Lower lobe of right lung (tissue), 2 donors: ENCODE measurements around the gene ZEB2. TPM values are rescaled to one million over a fixed set of nuclear protein-coding genes. Genes with fewer than 3 reads are reported as not detected.

Experiments used
- ATAC-seq, 2 donors: fragments of 200-7000 bp; cut with Tn5 transposase; one replicate each; pipeline ENCODE4 v1.9.1; 2020 to 2022; ENCODE audit warnings: mild to moderate bottlenecking in 2 of 2, moderate library complexity in 2 of 2
- DNase-seq: peaks from one replicate; pipeline ENCODE4 v3.0.0-alpha.2; 2020
- H3K27ac ChIP-seq: fragments of 200-600 bp; one replicate; pipeline ENCODE4 v1.8.0; 2022
- H3K27me3 ChIP-seq: fragments of 200-600 bp; one replicate; pipeline ENCODE4 v1.8.0; 2022; ENCODE audit warnings: low read depth
- H3K36me3 ChIP-seq: fragments of 200-600 bp; one replicate; pipeline ENCODE4 v1.8.0; 2022; ENCODE audit warnings: mild to moderate bottlenecking
- H3K4me1 ChIP-seq: fragments of 200-600 bp; one replicate; pipeline ENCODE4 v1.8.0; 2022
- H3K4me3 ChIP-seq: fragments of 200-600 bp; one replicate; pipeline ENCODE4 v1.8.0; 2022; ENCODE audit warnings: mild to moderate bottlenecking
- H3K9me3 ChIP-seq: fragments of 200-600 bp; one replicate; pipeline ENCODE4 v1.8.0; 2022
- CTCF ChIP-seq: fragments of 200-600 bp; IDR thresholded peaks from one replicate; pipeline ENCODE4 v1.8.0; 2022; ENCODE audit warnings: antibody characterized with exemption, mild to moderate bottlenecking
- intact Hi-C: fragments of 100-400 bp; cut with DNase I; formaldehyde crosslinking; loops from one replicate; pipeline ENCODE4 v1.11.0; 2022
- total RNA-seq: library from RNA; stranded (reverse); fragmentation: NEBNext Ultra II Directional; extraction: Animal tissue kit (Norgen Biotek cat#: 25700); gene quantifications from one replicate; pipeline ENCODE4 v1.2.1, GENCODE V29; 2021
- donor health status: DM: no; HTN: yes; CAD: no; lungs with severe emphysema.

Gene ZEB2
- total RNA-seq, 1 donor from 2014 or later, result 220 TPM

GRCh38 chr2:144389930-144390311, 130.0 kb downstream of the ZEB2 start:
- peak in 1 of 2 donors; percentile 29 for ATAC-seq
- Histone ChIP-seq H3K4me1 (peaks cover 9% of the 10 kb centered on the region), H3K36me3 (peaks cover 67% of the 10 kb centered on the region), H3K9me3 (no peaks in the 10 kb centered on the region), H3K27ac (no peak overlapping the region), H3K4me3 (peak overlapping the region; percentile 49), H3K27me3 (no peaks in the 10 kb centered on the region)
- no peak for TF ChIP-seq CTCF
- no peak for DNase-seq
- intact Hi-C loops, result no loop called here

DNA sequence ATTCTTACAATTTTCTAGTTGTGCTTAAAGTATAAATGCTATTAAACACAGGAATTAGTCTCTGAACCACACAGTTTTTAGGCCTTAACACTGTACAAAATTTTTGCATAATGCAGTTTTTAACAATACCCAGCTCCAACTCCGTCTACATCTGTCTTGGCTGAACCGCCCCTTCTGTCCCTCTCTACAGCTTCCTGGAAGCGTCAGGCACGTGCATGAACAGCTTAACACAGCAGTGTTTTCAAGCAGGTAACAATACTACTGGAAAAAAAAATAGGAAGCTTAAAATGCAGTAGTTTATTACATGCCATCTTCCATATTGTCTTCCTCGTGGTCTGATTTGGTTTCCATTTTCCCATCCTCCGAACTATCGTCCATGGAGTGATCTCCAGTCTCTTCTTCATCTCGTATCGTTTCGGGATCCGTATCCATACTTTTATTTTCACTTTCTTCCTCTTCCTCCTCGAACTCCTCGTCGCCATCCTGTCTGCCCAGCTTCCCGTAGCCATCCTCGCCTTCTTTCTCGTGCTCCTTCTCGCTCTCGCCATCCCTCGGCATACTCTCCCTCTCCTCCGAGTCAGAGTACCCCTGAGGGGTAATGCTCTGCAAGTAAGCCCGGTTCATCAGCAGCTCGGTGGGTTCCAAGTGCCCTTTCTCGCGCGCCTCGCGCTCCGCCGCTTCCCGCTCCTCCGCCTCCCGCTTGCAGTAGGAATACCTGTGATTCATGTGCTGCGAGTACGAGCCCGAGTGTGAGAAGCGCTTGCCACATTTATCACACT, 130.6 kb downstream of the ZEB2 start:
- no peaks in the 10 kb centered on the region for H3K27me3 ChIP-seq
- intact Hi-C loops, result no loop called here
- TF ChIP-seq CTCF, result no peak
- DNase-seq (peak; percentile 44), ATAC-seq (peak; percentile 38 to 83)
- H3K36me3 ChIP-seq, result peaks cover 62% of the 10 kb centered on the region
- H3K4me1 ChIP-seq, result peaks cover 10% of the 10 kb centered on the region
- H3K27ac ChIP-seq, result no peak overlapping the region
- H3K4me3 ChIP-seq, result peak overlapping the region; percentile 49
- no peaks in the 10 kb centered on the region for H3K9me3 ChIP-seq

DNA sequence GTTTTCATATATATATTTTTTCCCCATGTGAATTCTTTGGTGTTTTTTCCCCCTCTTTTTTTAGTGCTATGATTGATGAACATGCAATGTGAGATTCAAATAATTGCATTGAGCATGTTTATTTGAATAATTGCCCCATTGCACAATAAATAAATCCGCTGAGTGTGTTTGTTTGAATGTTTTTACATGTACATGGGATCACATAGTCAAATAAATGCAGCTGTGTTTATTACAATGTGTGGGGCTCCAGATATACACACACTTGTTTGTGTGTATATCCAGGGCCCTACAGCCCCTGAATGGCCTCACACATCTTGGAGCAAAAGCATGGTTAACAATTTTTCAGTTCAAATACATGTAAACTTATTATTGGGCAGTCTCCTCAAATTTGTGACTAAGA, 134.5 kb downstream of the ZEB2 start:
- intact Hi-C loops, result no loop called here

GRCh38 chr2:144383571-144384100, 136.3 kb downstream of the ZEB2 start:
- Histone ChIP-seq H3K9me3 (no peaks in the 10 kb centered on the region), H3K4me3 (no peak overlapping the region), H3K27ac (no peak overlapping the region), H3K27me3 (no peaks in the 10 kb centered on the region), H3K4me1 (peaks cover 28% of the 10 kb centered on the region), H3K36me3 (peaks cover 16% of the 10 kb centered on the region)
- intact Hi-C loops, result no loop called here
- no peak for TF ChIP-seq CTCF
- DNase-seq (no peak), ATAC-seq (no peak)

More for the DNA sequence above, 134.5 kb downstream of the ZEB2 start:
- DNase-seq (no peak), ATAC-seq (no peak)
- no peak overlapping the region for H3K27ac ChIP-seq
- H3K9me3 ChIP-seq, result no peaks in the 10 kb centered on the region
- H3K4me3 ChIP-seq, result no peak overlapping the region
- no peaks in the 10 kb centered on the region for H3K27me3 ChIP-seq
- H3K36me3 ChIP-seq, result peaks cover 32% of the 10 kb centered on the region
- H3K4me1 ChIP-seq, result peaks cover 20% of the 10 kb centered on the region
- TF ChIP-seq CTCF, result no peak

GRCh38 chr2:144382849-144383248, 137.1 kb downstream of the ZEB2 start:
- peaks cover 10% of the 10 kb centered on the region for H3K36me3 ChIP-seq
- H3K4me3 ChIP-seq, result no peak overlapping the region
- ATAC-seq (peak; percentile 76 to 86), DNase-seq (no peak)
- TF ChIP-seq CTCF, result no peak
- intact Hi-C loops, result no loop called here
- no peaks in the 10 kb centered on the region for H3K27me3 ChIP-seq
- no peak overlapping the region for H3K27ac ChIP-seq
- H3K4me1 ChIP-seq, result peaks cover 28% of the 10 kb centered on the region
- H3K9me3 ChIP-seq, result no peaks in the 10 kb centered on the region
